Measurements from ENCODE around the gene STYXL2.

STYXL2 gene

GRCh38 chr1:167093846-167094516 lies at the start of gene STYXL2:
Gene STYXL2, plus strand, starts transcription at chr1:167094075. Its CDS starts 775 bp downstream, at chr1:167094850.
- TF ChIP-seq, protein P1, sequence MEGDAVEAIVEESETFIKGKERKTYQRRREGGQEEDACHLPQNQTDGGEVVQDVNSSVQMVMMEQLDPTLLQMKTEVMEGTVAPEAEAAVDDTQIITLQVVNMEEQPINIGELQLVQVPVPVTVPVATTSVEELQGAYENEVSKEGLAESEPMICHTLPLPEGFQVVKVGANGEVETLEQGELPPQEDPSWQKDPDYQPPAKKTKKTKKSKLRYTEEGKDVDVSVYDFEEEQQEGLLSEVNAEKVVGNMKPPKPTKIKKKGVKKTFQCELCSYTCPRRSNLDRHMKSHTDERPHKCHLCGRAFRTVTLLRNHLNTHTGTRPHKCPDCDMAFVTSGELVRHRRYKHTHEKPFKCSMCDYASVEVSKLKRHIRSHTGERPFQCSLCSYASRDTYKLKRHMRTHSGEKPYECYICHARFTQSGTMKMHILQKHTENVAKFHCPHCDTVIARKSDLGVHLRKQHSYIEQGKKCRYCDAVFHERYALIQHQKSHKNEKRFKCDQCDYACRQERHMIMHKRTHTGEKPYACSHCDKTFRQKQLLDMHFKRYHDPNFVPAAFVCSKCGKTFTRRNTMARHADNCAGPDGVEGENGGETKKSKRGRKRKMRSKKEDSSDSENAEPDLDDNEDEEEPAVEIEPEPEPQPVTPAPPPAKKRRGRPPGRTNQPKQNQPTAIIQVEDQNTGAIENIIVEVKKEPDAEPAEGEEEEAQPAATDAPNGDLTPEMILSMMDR (IDR thresholded peaks at IDR 0.05), result no peak
- TF ChIP-seq ZFX (IDR thresholded peaks at IDR 0.05; ENCODE audit: borderline replicate concordance), result no peak
- no peak within 1 kb of the TSS for H3K27ac ChIP-seq

DNA sequence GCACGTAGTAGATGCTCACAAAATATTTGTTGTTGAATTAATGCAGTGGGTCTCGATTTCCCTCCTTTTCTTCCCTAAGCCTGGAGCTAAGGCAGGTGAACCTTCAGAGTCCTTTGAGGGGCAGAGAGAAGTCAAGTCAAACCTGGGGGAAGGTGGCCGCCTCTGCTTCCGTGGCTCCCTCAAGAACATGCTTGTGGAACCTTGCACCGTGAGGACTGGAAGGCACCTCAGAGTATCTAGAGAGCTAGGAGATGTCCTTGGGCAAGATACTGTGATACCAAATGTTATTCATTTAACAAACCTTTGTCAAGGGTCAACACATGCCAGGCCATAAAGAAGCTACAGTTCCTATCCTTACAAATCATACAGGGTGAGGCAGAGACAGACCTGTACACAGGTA lies 42.0 kb upstream of the STYXL2 start:
- TF ChIP-seq, protein P1 (IDR thresholded peaks at IDR 0.05), result no peak
- no peak for TF ChIP-seq ZFX (IDR thresholded peaks at IDR 0.05; ENCODE audit: borderline replicate concordance)
- H3K27ac ChIP-seq, result no peak overlapping the region

- H3K27ac ChIP-seq, result no peak overlapping the region
- TF ChIP-seq ZFX (IDR thresholded peaks at IDR 0.05; ENCODE audit: borderline replicate concordance), result no peak
- TF ChIP-seq, protein P1 (IDR thresholded peaks at IDR 0.05), result peak; percentile 78
Measured at GRCh38 chr1:167052389-167052788, 41.5 kb upstream of the STYXL2 start.

DNA sequence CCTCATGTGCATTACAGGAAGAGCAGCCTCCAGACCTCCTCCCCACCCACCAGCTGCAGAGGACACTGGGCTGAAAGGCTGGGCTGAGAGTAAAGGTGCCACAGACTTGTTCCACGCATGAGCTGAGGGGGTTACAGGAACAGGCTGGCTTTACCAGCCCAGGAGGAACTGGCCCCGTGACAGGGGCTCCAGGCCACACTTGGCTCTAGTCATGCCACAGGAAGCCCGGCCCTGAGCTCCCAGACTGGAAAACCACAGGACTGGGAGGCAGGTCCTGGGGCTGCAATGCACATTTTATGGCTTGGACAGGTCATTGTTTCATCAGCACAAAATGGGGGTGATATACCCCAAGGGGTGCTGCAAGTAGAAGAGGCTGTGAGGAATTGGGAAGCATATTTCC lies 39.3 kb upstream of the STYXL2 start:
- no peak for TF ChIP-seq ZFX (IDR thresholded peaks at IDR 0.05; ENCODE audit: borderline replicate concordance)
- TF ChIP-seq, protein P1 (IDR thresholded peaks at IDR 0.05), result no peak
- no peak overlapping the region for H3K27ac ChIP-seq

- TF ChIP-seq, protein P1 (IDR thresholded peaks at IDR 0.05), result no peak
- no peak for TF ChIP-seq ZFX (IDR thresholded peaks at IDR 0.05; ENCODE audit: borderline replicate concordance)
- H3K27ac ChIP-seq, result no peak overlapping the region
Measured at GRCh38 chr1:167054946-167055630, 38.8 kb upstream of the STYXL2 start.

DNA sequence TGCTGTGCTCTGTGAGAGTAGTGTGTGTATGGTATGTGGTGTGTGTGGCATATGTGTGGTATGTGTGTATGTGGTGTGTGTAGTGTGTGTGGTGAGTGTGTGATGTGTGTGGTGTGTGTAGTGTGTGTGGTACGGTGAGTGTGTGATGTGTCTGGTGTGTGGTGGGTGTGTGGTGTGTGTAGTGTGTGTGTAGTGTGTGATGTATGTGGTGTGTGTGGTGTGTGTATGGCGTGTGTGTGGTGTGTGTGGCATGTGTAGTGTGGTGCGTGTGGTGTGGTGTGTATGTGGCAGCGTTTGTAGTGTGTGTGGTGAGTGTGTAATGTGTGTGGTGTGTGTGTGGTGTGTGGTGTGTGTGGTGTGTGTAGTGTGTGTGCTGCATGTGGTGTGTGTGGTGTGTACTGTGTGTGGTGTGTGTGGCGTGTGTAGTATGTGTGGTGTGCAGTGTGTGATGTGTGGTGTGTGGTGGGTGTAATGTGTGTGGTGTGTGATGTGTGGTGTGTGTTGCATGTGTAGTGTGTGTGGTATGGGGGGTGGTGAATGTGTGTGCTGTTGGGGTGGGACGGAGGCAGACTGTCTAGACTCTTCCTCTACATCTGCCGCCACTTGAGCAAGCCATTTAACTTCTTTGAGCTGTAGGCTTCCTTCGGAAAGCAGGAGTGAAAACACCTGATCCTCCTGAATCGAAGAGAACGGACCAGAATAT lies 37.2 kb upstream of the STYXL2 start:
- TF ChIP-seq, protein P1 (IDR thresholded peaks at IDR 0.05), result no peak
- TF ChIP-seq ZFX (IDR thresholded peaks at IDR 0.05; ENCODE audit: borderline replicate concordance), result no peak
- H3K27ac ChIP-seq, result no peak overlapping the region
